Measurements from ENCODE around the gene SIDT1. TPM values are rescaled to one million over a fixed set of nuclear protein-coding genes. Genes with fewer than 3 reads are reported as not detected.
A peak's percentile ranks its signal among the peaks of the same experiment; 100 is the strongest.

SIDT1 gene
- total RNA-seq, 1 donor from 2014 or later = not detected

GRCh38 chr3:113623324-113623723, 91.0 kb downstream of the SIDT1 start:
- Histone ChIP-seq H3K4me2 (peak overlapping the region; percentile 66), H3F3A (ENCODE audit: low read depth) (no peaks in the 10 kb centered on the region), H2AFZ (replicated peaks) (peak overlapping the region; percentile 95), H3K9me3 (ENCODE audit: low read depth) (no peaks in the 10 kb centered on the region), H3K4me3 (no peak overlapping the region), H3K9ac (no peak overlapping the region), H3K36me3 (no peaks in the 10 kb centered on the region), H3K27me3 (peaks cover 28% of the 10 kb centered on the region), H3K27ac (no peak overlapping the region), H4K20me1 (ENCODE audit: low read depth) (no peaks in the 10 kb centered on the region), H3K79me2 (ENCODE audit: low read depth) (no peaks in the 10 kb centered on the region), H3K4me1 (no peaks in the 10 kb centered on the region)
- no peaks in the 10 kb centered on the region for H3K9me3 Mint-ChIP-seq
- no peak overlapping the region for H3K27ac Mint-ChIP-seq
- H3K4me3 Mint-ChIP-seq = no peak overlapping the region
- H3K4me1 Mint-ChIP-seq = no peaks in the 10 kb centered on the region
- no peaks in the 10 kb centered on the region for H3K36me3 Mint-ChIP-seq
- H3K27me3 Mint-ChIP-seq (ENCODE audit: insufficient read depth, low read depth) = peaks cover 4% of the 10 kb centered on the region
- DNase-seq (ENCODE audit: low spot score) = peak; percentile 35
- TF ChIP-seq EZH2 (IDR thresholded peaks at IDR 0.05) (no peak), EZH2phosphoT487 (IDR thresholded peaks at IDR 0.05) (no peak), CTCF (IDR thresholded peaks at IDR 0.05) (peak; percentile 53)

GRCh38 chr3:113623811-113624210, 91.5 kb downstream of the SIDT1 start:
- Histone ChIP-seq H3K9ac (no peak overlapping the region), H3F3A (ENCODE audit: low read depth) (no peaks in the 10 kb centered on the region), H4K20me1 (ENCODE audit: low read depth) (no peaks in the 10 kb centered on the region), H3K79me2 (ENCODE audit: low read depth) (no peaks in the 10 kb centered on the region), H3K4me1 (no peaks in the 10 kb centered on the region), H3K9me3 (ENCODE audit: low read depth) (no peaks in the 10 kb centered on the region), H3K27ac (no peak overlapping the region), H3K4me2 (peak overlapping the region; percentile 66), H3K36me3 (no peaks in the 10 kb centered on the region), H3K27me3 (peaks cover 28% of the 10 kb centered on the region), H3K4me3 (no peak overlapping the region), H2AFZ (replicated peaks) (peak overlapping the region; percentile 95)
- Mint-ChIP-seq H3K4me1 (no peaks in the 10 kb centered on the region), H3K27ac (no peak overlapping the region), H3K27me3 (ENCODE audit: insufficient read depth, low read depth) (peaks cover 4% of the 10 kb centered on the region), H3K9me3 (no peaks in the 10 kb centered on the region), H3K4me3 (no peak overlapping the region), H3K36me3 (no peaks in the 10 kb centered on the region)
- DNase-seq (ENCODE audit: low spot score) = no peak
- TF ChIP-seq EZH2 (IDR thresholded peaks at IDR 0.05) (no peak), CTCF (IDR thresholded peaks at IDR 0.05) (no peak), EZH2phosphoT487 (IDR thresholded peaks at IDR 0.05) (no peak)

GRCh38 chr3:113625834-113626233, 93.5 kb downstream of the SIDT1 start:
- H3K9me3 Mint-ChIP-seq = no peaks in the 10 kb centered on the region
- peaks cover 10% of the 10 kb centered on the region for H3K4me1 Mint-ChIP-seq
- Histone ChIP-seq H3K36me3 (no peaks in the 10 kb centered on the region), H4K20me1 (ENCODE audit: low read depth) (no peaks in the 10 kb centered on the region), H3K27me3 (peaks cover 28% of the 10 kb centered on the region), H2AFZ (replicated peaks) (no peak overlapping the region), H3K27ac (no peak overlapping the region), H3K4me3 (no peak overlapping the region), H3K9me3 (ENCODE audit: low read depth) (no peaks in the 10 kb centered on the region), H3K9ac (no peak overlapping the region), H3K4me1 (no peaks in the 10 kb centered on the region), H3K4me2 (no peak overlapping the region), H3K79me2 (ENCODE audit: low read depth) (no peaks in the 10 kb centered on the region), H3F3A (ENCODE audit: low read depth) (no peaks in the 10 kb centered on the region)
- no peak for TF ChIP-seq EZH2 (IDR thresholded peaks at IDR 0.05)
- TF ChIP-seq CTCF (IDR thresholded peaks at IDR 0.05) = no peak
- no peak for TF ChIP-seq EZH2phosphoT487 (IDR thresholded peaks at IDR 0.05)
- DNase-seq (ENCODE audit: low spot score) = no peak
- H3K36me3 Mint-ChIP-seq = no peaks in the 10 kb centered on the region
- no peak overlapping the region for H3K4me3 Mint-ChIP-seq
- no peak overlapping the region for H3K27ac Mint-ChIP-seq
- H3K27me3 Mint-ChIP-seq (ENCODE audit: insufficient read depth, low read depth) = peaks cover 4% of the 10 kb centered on the region

Data from neural progenitor cell (in vitro differentiated cells).